HG02973 (cell line): ENCODE data around the gene AQP6.

Experiments used
- ATAC-seq: cut with Tn5 transposase; IDR thresholded peaks from one replicate; pipeline ENCODE4 v1.9.1; 2021; ENCODE audit warnings: moderate library complexity; ENCODE audit not compliant: unreplicated experiment

The AQP6 gene, protein sequence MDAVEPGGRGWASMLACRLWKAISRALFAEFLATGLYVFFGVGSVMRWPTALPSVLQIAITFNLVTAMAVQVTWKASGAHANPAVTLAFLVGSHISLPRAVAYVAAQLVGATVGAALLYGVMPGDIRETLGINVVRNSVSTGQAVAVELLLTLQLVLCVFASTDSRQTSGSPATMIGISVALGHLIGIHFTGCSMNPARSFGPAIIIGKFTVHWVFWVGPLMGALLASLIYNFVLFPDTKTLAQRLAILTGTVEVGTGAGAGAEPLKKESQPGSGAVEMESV

GRCh38 chr12:49972641-49973360, at the start of gene AQP6:
Gene AQP6, plus strand, starts transcription at chr12:49972947. Its CDS starts 227 bp downstream, at chr12:49973174.
- no peak for ATAC-seq

DNA sequence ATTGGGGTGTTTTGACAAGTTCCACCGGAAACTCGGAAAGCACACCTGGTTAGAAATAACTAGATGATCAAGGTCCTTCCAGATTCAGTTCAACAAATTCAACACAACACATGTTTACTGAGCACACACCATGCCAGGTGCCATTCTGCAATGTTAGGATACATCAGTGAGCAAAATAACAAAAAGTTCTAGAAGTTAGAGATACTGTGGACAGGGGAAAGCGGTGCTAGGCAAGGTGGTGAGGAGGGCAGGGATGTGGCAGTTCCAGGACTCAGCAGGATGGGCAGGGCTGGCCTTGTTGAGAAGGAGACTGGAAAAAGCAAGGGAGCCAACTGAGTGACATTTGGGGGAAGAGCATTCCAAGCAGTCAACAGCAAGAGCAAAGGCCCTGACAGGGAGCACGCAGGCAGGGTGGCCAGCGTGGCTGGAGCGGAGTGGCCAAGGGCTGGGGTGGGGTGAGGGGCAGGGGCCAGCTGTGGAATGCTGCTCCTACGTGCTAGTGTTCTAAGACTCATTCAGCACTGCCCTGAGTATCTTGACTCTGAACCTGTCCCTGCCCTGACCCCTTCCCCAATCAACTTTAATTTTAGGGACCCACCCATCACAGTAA, 49.6 kb upstream of the AQP6 start:
- ATAC-seq = no peak

DNA sequence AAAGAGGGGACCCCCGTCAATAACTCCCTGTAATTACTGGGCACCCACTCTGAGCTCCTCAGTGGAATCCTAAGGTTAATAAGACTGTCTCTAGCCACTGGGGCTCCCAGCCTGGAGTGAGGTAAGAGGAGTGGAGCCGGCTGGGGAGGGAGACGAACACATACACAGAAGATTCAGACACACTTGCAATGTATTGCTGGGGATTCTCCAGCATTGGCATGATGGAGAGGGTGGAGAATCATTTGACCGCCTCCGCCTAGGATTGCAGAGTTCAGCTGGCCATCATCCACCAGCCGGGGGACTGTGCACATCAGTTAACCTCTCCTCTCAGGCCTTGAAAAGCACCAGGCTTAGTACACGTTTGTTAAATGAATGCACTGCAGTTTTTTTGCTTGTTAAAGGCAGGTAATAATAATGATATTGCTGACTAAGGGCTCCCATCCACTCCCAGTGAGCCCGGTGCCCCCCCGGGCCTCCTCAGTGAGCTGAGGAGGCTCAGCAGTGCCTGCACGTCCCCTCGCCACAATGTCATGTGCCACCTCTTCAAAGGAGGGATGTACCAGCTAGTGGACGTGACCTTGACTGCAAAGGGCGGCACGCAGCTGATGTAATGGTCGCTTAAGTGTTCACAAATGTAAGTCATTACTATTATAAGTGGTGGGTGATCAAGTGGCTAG, 48.7 kb upstream of the AQP6 start:
- no peak for ATAC-seq

DNA sequence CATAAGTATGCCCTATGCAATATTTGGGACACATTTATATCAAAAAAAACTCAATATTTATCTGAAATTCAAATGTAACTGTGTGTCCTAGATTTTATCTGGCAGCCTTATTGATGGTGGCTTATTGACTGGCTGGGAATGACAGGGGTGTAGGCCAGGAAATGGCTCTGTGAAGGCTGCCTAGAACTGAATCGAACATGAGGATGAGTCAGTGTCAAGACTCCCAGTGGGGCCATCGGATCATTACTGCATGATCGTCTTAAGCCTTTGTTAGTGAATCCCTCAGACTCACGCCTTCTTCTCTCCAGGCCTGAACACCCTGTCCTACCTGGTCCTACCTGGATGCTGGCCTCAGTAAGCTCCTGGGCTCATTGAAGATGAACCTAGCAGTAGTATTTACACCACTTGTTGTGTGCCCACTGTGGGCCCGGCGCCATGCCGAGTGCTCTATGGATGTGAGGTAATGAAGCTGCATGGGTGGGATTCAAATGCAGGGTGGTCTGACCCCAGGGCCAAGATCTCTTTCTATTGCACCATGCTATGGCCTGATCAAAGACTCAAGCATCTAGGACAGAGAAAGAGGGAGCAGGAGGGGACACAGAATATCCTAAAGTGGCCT, 48.0 kb upstream of the AQP6 start:
- ATAC-seq = no peak

DNA sequence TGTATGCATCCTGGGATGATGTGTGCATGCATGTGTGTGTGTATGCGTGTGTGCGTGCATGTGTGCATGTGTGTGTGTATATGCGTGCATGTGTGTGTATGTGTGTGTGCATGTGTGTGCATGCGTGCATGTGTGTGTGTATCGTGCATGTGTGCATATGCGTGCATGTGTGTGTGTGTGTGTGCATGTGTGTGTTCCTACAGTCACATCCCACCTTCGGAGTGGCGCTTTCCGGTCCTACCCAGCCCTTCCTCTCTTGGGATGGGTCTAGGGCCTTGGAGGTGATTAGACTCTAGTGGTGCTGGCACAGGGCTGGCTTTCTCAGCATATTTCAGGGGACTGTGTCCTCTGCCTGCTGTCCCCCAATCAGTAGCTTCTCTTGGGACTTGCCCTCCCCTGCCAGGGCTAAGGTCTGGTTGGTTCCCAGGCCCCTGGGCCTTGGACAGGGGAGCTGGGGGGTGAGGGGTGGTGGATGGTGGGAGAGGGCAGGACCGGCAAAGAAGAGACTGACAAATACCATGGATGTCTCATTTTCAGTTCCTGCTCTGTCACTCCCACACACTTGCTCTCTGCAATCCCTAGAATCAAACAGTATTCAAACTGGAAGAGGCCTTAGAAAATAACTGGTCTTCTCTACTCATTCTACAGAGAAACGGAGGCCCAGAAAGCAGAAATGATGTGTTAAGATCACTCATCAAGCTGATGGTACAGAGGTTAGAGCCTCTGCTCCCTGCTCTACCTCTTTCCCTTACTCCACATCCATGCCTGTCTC, 47.1 kb upstream of the AQP6 start:
- ATAC-seq = no peak

DNA sequence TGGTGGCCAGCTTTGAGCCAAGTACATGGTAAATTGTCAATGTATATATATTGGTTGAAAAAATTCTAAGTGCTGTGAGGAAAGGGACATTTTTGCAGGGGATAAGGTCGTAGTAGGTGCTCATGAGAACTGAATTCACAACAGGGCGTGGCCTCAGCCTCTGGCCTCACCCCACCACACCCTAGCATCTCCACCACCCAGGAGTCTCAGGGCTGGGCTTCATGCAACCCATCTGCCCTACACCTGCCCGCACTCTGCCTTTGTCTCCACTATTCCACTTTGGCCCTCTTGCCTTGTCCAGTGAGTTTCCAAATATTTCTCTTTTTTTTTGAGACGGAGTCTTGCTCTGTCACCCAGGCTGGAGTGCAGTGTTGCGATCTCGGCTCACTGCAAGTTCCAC, 44.3 kb upstream of the AQP6 start:
- ATAC-seq = no peak

GRCh38 chr12:49929581-49929980, 43.2 kb upstream of the AQP6 start:
- no peak for ATAC-seq

- no peak for ATAC-seq
Observed at GRCh38 chr12:49930515-49931288, 42.0 kb upstream of the AQP6 start.

DNA sequence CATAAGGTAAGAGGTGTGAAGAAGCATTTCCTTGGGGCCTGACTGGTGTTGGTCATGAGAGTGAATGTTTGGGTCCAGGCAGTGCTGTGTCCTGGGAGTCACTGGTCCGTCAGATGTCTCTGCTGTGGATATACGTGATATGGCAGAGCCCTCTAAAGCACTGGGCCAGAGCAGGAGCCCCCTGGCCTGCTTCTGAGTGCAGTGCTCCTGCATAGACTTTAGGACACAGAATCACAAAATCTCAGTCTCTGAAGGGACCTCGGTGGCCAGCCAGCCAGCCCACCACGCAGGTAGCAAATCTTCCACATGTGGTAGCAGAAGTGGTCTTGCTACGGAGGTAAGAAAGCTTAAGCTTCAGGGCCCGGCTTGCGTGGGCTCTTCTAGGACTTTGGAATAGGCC, 40.7 kb upstream of the AQP6 start:
- no peak for ATAC-seq

GRCh38 chr12:49932533-49933130, 40.1 kb upstream of the AQP6 start:
- ATAC-seq = no peak

DNA sequence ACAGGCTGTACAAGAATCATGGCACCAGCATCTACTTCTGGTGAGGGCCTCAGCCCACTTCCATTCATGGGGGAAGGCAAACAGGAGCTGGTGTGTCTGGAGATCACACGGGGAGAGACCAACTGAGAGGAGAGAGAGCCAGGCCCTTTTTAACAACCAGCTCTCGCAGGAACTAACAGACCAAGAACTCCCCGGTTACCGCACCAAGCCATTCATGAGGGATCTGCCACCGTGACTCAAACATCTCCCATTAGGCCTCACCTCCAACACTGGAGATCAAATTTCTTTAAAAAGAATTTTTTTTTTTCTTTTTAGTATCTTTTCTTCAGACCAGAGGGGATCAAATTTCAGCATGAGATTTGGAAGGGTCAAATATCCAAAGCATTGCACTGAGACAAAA, 39.0 kb upstream of the AQP6 start:
- no peak for ATAC-seq

GRCh38 chr12:49934505-49934904, 38.2 kb upstream of the AQP6 start:
- no peak for ATAC-seq

- no peak for ATAC-seq
Observed at GRCh38 chr12:49936925-49937324, 35.8 kb upstream of the AQP6 start.

GRCh38 chr12:49937639-49938300, 35.0 kb upstream of the AQP6 start:
- no peak for ATAC-seq

DNA sequence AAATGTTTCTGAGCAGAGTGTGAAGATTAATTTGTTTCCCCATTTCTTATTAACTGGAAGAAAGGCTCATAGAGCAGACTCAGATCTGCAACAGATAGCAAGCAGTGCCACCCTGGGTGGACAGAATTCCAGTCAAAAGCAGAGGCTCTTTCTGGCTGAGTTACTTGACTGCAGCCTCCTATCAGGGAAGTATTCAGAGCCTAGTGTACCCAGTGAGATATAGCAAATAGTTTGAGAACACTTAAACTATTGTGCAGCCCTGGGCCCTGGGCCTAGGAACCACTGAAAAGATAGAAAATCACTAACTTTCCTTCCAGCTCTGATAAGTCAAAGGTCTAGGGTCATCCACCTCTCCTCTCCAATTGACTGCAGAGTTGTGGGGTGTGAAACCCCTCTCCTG, 33.4 kb upstream of the AQP6 start:
- ATAC-seq = no peak

- no peak for ATAC-seq
Observed at GRCh38 chr12:49939707-49940106, 33.0 kb upstream of the AQP6 start.

- ATAC-seq = no peak
Observed at GRCh38 chr12:49941556-49942511, 30.9 kb upstream of the AQP6 start.

DNA sequence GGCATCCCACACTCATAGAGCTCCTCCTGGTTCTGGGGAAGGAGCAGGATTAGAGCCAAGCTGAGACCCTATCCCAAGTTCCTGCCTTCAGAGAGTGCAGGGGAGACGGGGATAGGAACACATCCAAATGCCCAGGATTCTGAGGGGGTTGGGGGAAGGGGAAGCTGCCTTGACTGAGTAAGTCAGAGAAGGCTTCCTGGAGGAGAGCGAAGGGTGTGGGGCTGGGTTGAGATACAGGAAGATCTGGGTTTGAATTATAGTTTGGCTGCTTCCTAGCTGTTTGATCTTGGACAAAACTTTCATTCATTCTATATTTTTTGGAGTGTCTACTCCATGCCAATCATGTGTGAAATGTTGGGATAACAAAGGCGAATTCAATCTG, 30.2 kb upstream of the AQP6 start:
- ATAC-seq = no peak
